HPDE6-E6E7 (cell line): ENCODE results near the gene CD82.
A peak's percentile ranks its signal among the peaks of the same experiment; 100 is the strongest.
"Not testable (repeated sequence)": the region's sequence is repeated elsewhere in the genome, so short reads cannot be mapped to it uniquely, and the experiment has no call there.

ENCODE experiments used
- DNase-seq: peaks from one replicate; pipeline ENCODE4 v3.0.0; 2011; ENCODE audit warnings: missing footprints; ENCODE audit errors: extremely low spot score

The CD82 gene

GRCh38 chr11:44559940-44560300 lies 5.5 kb upstream of the CD82 start:
- DNase-seq: not testable (repeated sequence)

DNA sequence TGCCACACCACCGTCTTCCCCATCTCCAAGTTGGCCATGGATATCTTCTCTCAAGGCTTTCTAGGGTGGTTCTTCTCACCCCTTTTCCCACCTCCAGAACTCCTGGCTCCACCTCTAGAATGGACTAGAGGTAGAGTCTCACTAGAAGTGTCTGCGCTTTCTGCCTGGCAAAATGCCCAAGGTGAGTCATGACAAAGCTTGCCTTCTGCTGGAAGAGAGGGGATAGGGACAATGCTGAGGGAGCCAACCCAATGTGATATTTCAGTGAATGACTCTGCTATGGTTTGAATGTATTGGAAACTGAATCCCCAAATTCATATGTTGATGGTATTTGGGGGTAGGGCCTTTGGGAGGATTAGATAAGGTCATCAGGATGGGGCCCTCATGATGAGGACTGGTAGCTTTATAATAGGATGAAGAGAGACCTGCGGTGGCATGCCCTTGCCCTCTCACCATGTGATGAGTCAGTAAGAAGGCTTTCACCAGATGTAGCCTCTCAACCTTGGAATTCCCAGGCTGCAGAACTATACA lies 4.1 kb upstream of the CD82 start:
- no peak for DNase-seq

DNA sequence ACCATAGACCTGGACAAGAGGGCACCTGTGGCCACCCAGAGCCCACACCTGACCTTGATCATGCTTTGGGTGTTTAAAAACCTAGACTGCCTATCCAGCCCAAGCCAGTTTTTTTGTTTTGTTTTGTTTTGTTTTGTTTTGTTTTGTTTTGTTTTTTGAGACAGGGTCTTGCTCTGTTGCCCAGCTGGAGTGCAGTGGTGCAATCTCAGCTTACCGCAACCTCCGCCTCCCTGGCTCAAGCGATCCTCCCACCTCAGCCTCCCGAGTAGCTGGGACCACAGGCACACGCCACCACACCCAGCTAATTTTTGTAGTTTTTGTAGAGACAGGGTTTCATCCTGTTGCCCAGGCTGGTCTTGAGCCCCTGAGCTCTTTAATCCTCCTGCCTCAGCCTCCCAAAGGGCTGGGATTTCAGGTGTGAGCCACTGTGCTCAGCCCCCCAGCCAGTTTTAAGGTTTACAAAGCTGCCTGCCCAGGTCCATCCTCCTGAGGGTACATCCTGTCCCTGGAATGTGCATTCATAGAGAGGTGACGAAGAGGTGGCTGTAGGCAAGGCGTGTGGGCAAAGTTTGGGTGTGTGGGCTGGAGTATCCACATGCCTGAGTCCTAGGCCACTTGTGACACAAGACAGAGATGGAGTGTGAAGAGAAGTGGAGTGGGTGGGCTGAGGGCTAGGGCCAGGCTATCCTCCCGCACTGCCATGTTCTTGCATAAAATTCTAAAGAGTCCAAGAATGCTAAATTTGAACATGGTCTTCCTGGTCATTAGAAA lies 3.3 kb upstream of the CD82 start:
- no peak for DNase-seq

- DNase-seq: no peak
Observed at GRCh38 chr11:44562845-44563460, 2.5 kb upstream of the CD82 start.

- no peak for DNase-seq
Observed at GRCh38 chr11:44563711-44564110, 1.8 kb upstream of the CD82 start.

DNA sequence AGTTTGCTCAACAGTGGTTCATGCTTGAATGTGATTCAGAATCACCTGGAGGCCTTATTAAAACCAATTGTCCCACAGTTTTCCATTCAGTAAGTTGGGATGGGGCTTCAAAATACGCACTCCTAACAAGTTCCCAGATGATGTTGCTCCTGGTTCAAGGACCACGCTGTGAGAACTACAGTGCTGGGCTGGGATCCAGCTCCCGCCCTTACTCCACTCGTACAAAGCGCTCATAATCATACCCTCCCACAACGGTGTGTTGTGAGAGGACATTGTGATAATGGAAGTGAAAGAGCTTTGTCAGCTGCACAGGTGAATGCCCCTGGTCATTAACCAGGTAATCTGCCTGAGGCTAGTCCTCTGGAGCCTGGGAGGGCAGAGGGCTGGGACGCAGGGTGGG lies 1.3 kb upstream of the CD82 start:
- no peak for DNase-seq

DNA sequence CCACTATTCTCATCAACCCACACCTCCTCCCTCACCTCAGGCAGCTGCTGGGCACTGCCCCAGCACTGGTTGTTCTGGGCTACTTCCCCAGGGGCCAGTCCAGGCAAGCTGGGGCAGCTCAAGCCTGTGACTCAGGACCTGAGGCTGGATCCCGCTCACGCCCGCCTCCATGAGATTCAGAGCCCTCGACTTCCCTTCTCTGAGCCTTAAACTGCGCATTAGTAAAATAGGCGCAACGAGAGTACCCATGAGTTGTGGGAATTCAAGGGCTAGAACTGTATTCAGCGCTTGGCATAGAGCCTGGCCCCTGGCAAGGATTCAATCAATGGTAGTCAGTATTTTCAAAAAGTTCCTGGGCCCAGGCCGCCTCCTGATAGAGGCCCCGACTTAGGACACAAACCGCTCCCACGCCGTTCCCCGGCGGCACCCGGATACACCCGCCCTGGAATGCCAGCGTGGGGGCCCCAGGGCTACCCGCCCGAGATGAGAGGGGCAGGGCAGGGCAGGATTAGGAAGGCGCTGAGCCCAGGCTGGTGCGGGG lies 723 bp upstream of the CD82 start:
- peak; percentile 92 for DNase-seq

- no peak for DNase-seq
Observed at GRCh38 chr11:44565953-44566949, 788 bp downstream of the CD82 start.

GRCh38 chr11:44566952-44567875 lies 1.8 kb downstream of the CD82 start:
- DNase-seq: no peak

DNA sequence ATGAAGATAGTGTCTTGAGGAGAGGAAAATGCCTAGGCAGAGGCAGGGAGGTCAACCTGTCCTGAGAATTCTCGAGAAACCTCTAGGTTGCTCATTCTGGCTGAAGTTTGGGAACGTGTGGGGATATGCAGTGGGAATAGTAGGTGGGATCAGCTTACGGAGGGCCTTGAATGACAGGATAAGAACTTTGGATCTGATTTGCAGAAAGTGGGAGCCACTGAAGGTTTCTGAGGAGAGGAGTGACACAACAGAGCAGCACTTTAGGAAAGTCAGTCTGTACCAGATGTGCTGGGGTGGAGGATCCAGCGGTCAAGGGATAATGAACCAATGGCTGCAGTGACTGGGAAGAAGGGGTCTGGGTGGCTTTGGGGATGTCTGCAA lies 2.4 kb downstream of the CD82 start:
- no peak for DNase-seq

GRCh38 chr11:44568331-44568657 lies 2.8 kb downstream of the CD82 start:
- DNase-seq: no peak

- peak; percentile 96 for DNase-seq
Observed at GRCh38 chr11:44568658-44569473, 3.4 kb downstream of the CD82 start.

DNA sequence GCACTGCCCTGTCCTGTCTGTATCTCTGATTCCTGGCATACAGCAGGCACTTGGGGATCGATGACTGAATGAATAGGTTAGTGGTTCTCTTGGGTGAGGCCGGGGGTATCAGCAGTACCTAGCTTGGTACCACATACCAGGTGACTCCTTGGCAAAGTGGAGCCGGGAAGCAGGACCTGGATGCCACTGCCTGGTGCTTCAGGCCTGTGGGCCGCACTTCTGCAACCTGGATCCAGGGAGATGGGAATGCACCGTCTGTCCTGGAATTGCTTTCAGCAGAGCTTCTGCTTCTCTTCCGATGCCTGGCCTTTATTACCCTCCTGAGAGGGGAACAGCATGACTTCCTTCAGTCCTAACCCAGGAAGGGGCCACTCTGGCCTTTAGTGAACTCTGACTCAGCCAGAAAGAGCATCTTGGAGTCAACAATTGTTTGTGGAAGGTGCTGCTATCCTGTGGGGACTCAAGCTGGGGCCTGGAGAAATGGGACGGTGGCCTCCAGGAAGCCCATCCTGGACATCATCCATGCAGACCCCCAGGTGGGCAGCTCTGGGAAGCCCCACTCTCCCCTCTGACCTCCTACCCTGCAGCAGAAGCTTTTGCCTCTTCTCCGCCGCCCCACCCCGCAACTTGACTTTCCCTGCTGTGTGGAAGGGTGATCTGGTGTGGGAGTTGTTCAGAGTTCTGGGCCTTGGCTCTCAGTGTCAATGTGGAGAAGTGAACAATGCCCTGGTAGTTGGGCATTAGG lies 5.1 kb downstream of the CD82 start:
- DNase-seq: no peak

DNA sequence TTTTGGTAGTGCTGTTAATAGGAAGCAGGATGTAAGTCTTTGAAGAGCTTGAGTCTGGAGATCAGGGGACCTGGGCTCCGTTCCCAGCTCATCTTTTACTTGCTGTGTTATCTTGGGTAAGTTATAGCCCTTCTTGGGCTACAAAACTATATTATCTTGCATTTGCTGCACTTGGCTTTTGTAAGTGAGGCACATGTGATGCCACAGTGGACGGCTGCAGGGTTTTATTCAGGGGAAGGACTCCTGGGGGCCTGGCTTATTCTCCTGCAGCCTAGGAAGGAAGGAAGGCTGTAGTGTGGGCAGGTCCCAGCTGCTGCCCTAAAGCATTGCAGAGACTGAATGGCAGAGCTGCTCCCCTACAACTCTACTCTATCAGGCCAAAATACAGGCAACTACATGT lies 6.4 kb downstream of the CD82 start:
- DNase-seq: no peak

DNA sequence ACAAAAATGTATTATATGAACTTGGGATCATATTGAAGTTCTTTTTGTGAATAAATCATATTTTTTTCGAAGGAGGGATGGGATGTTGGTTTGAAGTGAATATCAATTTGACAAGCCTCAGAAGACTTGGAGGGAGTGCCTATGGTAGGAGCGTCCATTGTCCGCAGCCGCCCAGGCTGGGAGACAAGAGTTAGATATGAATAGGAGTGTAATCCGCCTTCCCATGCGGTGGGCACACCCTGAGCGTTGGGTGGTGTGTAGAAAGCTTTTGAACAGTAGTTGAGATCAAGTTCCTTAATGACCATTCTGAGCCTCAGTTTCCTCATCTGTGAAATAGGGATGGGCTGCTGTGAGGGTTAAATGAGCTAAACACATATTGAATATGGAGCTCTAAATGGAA lies 7.0 kb downstream of the CD82 start:
- no peak for DNase-seq

GRCh38 chr11:44572884-44573283 lies 7.4 kb downstream of the CD82 start:
- DNase-seq: no peak

- DNase-seq: no peak
Observed at GRCh38 chr11:44573333-44573732, 7.9 kb downstream of the CD82 start.

DNA sequence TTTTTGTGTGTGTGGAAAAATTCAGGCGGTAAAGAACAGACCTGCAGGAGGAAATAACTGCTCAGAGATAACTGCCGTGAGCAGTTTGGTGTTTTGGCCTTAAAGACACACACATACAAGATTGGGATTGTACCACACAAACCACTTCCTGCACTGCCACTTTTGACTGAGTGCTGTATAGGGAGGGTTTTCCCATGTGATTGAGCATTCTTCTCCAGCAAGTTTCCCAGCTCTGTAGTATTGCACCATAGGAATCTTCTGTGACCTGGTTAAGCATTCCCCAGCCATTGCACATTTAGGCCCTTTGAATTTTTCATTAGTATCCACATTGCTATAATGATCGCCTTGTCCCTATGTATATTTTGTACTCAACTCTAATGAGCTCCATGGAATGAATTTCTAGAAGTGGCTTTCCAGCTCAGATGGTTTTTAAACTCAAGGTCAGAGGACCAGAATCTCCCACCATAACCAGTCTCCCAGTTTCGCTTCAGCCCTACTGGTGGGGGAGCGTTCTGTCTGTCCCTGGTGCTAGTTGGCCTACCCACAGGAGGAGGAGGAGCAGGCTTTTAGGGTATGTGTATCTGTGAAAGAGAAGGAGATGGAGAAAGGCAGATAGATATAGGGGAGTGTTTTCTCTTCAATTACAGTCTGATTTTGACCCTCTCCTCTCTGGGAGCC lies 9.3 kb downstream of the CD82 start:
- peak; percentile 69 for DNase-seq

GRCh38 chr11:44575288-44575672 lies 9.8 kb downstream of the CD82 start:
- DNase-seq: no peak
